ENCODE measurements around the gene PPDPF. TPM values are rescaled to one million over a fixed set of nuclear protein-coding genes. Genes with fewer than 3 reads are reported as not detected.
A peak's percentile ranks its signal among the peaks of the same experiment; 100 is the strongest.

The PPDPF gene
- polyA plus RNA-seq, 1 donor from 2014 or later = 95.1 TPM

DNA sequence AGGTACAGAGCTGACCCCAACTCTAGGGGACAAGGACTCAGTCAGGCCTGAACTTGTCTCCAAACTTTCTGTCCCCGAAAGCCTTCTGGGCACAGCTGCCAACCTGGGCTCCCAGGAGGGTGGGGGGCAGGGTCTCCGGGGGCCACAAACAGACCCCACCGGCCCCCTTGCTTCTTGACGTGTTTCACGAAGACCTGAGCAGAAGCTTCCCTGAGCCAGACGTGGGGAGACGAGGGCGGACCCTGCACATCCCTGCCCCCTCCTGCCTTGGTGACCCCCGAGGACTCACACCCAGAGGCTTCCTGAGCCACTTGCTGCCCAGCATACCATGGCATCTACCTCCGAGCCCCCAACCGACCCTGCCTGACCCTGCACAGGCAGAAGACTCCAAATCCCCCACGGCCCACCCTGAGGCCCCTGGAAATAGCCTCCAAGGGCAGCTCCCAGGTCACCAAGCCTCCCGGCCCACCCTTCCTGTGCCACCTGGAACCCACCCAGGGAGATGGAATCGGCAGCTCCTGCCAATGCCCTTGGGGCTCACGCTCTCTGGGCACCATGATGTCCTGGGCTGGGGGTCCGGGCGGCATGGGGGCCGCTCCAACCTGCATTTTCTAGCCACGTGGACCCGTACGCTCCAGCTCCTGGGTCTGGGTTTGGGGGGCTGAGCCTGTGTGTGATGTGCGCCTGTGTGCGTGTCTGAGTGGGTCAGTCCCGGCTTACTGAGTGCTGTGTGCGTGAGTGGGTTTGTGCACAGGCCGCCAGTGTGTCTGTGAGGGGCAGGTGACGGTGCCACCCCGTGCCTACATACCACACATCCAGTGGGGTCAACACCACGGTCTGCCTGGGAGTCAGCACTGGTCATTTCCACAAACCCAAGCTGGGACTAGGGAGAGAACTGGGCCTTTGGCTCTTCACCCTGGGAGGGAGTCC lies 19.1 kb downstream of the PPDPF start:
- Histone ChIP-seq H3K4me3 (ENCODE audit: low read length) (no peak overlapping the region), H3K27me3 (ENCODE audit: insufficient read depth, low read depth, low read length) (no peaks in the 10 kb centered on the region), H3K36me3 (ENCODE audit: insufficient read depth, low read length) (no peaks in the 10 kb centered on the region), H3K27ac (ENCODE audit: low read length) (no peak overlapping the region), H2AFZ (ENCODE audit: low read depth, low read length) (no peak overlapping the region), H3K79me2 (replicated peaks; ENCODE audit: insufficient read depth, low read length) (no peaks in the 10 kb centered on the region), H3F3A (ENCODE audit: insufficient read depth, low read length, poor library complexity, severe bottlenecking) (no peaks in the 10 kb centered on the region), H3K9me2 (ENCODE audit: insufficient read depth, low read length) (no peaks in the 10 kb centered on the region), H4K20me1 (ENCODE audit: insufficient read depth) (no peaks in the 10 kb centered on the region), H3K9me3 (ENCODE audit: low read length) (no peaks in the 10 kb centered on the region), H3K4me2 (ENCODE audit: low read length) (no peak overlapping the region), H3K9ac (ENCODE audit: low read length) (no peak overlapping the region)
- no peak for TF ChIP-seq EP300 (conservative IDR thresholded peaks at IDR 0.05; ENCODE audit: poor library complexity, severe bottlenecking)
- TF ChIP-seq MXI1 (conservative IDR thresholded peaks at IDR 0.05; ENCODE audit: poor library complexity, severe bottlenecking) = no peak
- TF ChIP-seq POLR2AphosphoS5 (IDR thresholded peaks at IDR 0.05) = no peak
- no peak for TF ChIP-seq EZH2 (IDR thresholded peaks at IDR 0.05; ENCODE audit: borderline replicate concordance, insufficient read depth, low read length, poor library complexity, severe bottlenecking)
- TF ChIP-seq SMC3 (conservative IDR thresholded peaks at IDR 0.05; ENCODE audit: poor library complexity) = no peak

DNA sequence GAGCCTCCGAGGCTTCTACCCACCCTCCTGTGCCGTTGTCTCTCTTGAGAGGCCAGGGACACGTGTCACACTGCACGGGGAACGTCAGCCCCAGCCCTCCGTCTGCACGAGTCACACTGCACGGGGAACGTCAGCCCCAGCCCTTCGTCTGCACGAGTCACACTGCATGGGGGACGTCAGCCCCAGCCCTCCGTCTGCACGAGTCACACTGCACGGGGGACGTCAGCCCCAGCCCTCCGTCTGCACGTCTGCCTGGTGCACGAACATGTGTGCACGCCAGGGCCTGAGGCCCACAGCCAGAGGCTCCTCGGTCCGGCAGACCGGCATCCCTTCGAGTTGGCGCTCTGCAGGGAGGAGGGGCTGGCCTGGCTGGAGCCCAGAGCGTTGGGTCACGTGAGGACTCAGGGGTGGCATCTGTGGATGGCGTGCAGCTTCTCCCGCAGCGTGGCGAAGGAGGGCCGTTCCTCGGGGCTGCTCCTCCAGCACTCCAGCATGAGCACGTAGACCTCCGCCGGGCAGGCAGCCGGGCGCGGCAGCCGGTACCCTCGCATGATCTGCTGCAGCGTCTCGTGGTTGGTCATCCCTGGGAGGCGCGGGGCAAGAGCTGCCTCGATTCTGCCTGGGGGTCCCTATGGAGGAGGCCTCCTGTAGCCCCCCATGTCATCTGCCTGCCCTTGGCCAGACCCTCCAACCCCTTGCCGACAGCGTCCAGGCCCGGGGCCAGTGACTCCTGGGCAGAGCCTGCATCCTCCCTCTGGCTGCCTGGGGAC lies 20.0 kb downstream of the PPDPF start:
- no peak overlapping the region for H2AFZ ChIP-seq (ENCODE audit: low read depth, low read length)
- H3K79me2 ChIP-seq (replicated peaks; ENCODE audit: insufficient read depth, low read length) = no peaks in the 10 kb centered on the region
- no peaks in the 10 kb centered on the region for H3K9me2 ChIP-seq (ENCODE audit: insufficient read depth, low read length)
- H3K9ac ChIP-seq (ENCODE audit: low read length) = no peak overlapping the region
- H4K20me1 ChIP-seq (ENCODE audit: insufficient read depth) = no peaks in the 10 kb centered on the region
- TF ChIP-seq POLR2AphosphoS5 (IDR thresholded peaks at IDR 0.05) = peak; percentile 23
- no peak for TF ChIP-seq RAD21 (conservative IDR thresholded peaks at IDR 0.05)
- no peaks in the 10 kb centered on the region for H3K9me3 ChIP-seq (ENCODE audit: low read length)
- H3K27me3 ChIP-seq (ENCODE audit: insufficient read depth, low read depth, low read length) = no peaks in the 10 kb centered on the region
- H3K36me3 ChIP-seq (ENCODE audit: insufficient read depth, low read length) = no peaks in the 10 kb centered on the region
- H3K4me3 ChIP-seq (ENCODE audit: low read length) = no peak overlapping the region
- no peak overlapping the region for H3K4me2 ChIP-seq (ENCODE audit: low read length)
- no peaks in the 10 kb centered on the region for H3F3A ChIP-seq (ENCODE audit: insufficient read depth, low read length, poor library complexity, severe bottlenecking)
- H3K27ac ChIP-seq (ENCODE audit: low read length) = no peak overlapping the region

DNA sequence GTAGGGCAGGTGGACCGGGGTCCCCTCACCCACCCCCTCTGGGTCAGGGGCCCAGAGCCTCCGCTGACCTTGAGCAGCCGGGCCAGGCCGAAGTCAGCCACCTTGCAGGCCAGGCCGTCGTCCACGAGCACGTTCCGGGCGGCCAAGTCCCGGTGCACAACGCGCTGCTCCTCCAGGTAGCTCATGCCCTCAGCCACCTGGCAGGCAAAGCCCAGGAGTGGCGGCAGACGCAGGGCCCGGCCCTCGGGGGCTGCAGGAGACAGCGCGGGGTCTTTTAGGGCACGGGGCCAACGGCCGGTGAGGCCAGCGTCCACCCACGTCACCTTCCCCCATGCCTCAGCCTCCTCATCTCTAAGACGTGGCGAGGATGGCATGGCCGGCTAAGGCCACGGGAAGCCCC lies 20.8 kb downstream of the PPDPF start:
- no peak overlapping the region for H3K4me3 ChIP-seq (ENCODE audit: low read length)
- no peaks in the 10 kb centered on the region for H3K9me3 ChIP-seq (ENCODE audit: low read length)
- H3F3A ChIP-seq (ENCODE audit: insufficient read depth, low read length, poor library complexity, severe bottlenecking) = no peaks in the 10 kb centered on the region
- H3K9ac ChIP-seq (ENCODE audit: low read length) = no peak overlapping the region
- H3K36me3 ChIP-seq (ENCODE audit: insufficient read depth, low read length) = no peaks in the 10 kb centered on the region
- no peak overlapping the region for H3K4me2 ChIP-seq (ENCODE audit: low read length)
- no peaks in the 10 kb centered on the region for H3K27me3 ChIP-seq (ENCODE audit: insufficient read depth, low read depth, low read length)
- no peaks in the 10 kb centered on the region for H4K20me1 ChIP-seq (ENCODE audit: insufficient read depth)
- H3K9me2 ChIP-seq (ENCODE audit: insufficient read depth, low read length) = no peaks in the 10 kb centered on the region
- no peak overlapping the region for H3K27ac ChIP-seq (ENCODE audit: low read length)
- no peak overlapping the region for H2AFZ ChIP-seq (ENCODE audit: low read depth, low read length)
- no peaks in the 10 kb centered on the region for H3K79me2 ChIP-seq (replicated peaks; ENCODE audit: insufficient read depth, low read length)
- TF ChIP-seq TAF1 (IDR thresholded peaks at IDR 0.05; ENCODE audit: low read depth) (no peak), SMC3 (conservative IDR thresholded peaks at IDR 0.05; ENCODE audit: poor library complexity) (no peak), POLR2AphosphoS5 (IDR thresholded peaks at IDR 0.05) (no peak), RAD21 (conservative IDR thresholded peaks at IDR 0.05) (no peak), EZH2 (IDR thresholded peaks at IDR 0.05; ENCODE audit: borderline replicate concordance, insufficient read depth, low read length, poor library complexity, severe bottlenecking) (no peak), EP300 (conservative IDR thresholded peaks at IDR 0.05; ENCODE audit: poor library complexity, severe bottlenecking) (no peak), MXI1 (conservative IDR thresholded peaks at IDR 0.05; ENCODE audit: poor library complexity, severe bottlenecking) (no peak)
- TF ChIP-seq, protein P1, sequence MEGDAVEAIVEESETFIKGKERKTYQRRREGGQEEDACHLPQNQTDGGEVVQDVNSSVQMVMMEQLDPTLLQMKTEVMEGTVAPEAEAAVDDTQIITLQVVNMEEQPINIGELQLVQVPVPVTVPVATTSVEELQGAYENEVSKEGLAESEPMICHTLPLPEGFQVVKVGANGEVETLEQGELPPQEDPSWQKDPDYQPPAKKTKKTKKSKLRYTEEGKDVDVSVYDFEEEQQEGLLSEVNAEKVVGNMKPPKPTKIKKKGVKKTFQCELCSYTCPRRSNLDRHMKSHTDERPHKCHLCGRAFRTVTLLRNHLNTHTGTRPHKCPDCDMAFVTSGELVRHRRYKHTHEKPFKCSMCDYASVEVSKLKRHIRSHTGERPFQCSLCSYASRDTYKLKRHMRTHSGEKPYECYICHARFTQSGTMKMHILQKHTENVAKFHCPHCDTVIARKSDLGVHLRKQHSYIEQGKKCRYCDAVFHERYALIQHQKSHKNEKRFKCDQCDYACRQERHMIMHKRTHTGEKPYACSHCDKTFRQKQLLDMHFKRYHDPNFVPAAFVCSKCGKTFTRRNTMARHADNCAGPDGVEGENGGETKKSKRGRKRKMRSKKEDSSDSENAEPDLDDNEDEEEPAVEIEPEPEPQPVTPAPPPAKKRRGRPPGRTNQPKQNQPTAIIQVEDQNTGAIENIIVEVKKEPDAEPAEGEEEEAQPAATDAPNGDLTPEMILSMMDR (IDR thresholded peaks at IDR 0.05; ENCODE audit: poor library complexity, severe bottlenecking) = no peak
- TF ChIP-seq, protein P2, sequence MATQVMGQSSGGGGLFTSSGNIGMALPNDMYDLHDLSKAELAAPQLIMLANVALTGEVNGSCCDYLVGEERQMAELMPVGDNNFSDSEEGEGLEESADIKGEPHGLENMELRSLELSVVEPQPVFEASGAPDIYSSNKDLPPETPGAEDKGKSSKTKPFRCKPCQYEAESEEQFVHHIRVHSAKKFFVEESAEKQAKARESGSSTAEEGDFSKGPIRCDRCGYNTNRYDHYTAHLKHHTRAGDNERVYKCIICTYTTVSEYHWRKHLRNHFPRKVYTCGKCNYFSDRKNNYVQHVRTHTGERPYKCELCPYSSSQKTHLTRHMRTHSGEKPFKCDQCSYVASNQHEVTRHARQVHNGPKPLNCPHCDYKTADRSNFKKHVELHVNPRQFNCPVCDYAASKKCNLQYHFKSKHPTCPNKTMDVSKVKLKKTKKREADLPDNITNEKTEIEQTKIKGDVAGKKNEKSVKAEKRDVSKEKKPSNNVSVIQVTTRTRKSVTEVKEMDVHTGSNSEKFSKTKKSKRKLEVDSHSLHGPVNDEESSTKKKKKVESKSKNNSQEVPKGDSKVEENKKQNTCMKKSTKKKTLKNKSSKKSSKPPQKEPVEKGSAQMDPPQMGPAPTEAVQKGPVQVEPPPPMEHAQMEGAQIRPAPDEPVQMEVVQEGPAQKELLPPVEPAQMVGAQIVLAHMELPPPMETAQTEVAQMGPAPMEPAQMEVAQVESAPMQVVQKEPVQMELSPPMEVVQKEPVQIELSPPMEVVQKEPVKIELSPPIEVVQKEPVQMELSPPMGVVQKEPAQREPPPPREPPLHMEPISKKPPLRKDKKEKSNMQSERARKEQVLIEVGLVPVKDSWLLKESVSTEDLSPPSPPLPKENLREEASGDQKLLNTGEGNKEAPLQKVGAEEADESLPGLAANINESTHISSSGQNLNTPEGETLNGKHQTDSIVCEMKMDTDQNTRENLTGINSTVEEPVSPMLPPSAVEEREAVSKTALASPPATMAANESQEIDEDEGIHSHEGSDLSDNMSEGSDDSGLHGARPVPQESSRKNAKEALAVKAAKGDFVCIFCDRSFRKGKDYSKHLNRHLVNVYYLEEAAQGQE (IDR thresholded peaks at IDR 0.05; ENCODE audit: borderline replicate concordance) = no peak
